Measurements from ENCODE around the gene TGFA.

TGFA gene

DNA sequence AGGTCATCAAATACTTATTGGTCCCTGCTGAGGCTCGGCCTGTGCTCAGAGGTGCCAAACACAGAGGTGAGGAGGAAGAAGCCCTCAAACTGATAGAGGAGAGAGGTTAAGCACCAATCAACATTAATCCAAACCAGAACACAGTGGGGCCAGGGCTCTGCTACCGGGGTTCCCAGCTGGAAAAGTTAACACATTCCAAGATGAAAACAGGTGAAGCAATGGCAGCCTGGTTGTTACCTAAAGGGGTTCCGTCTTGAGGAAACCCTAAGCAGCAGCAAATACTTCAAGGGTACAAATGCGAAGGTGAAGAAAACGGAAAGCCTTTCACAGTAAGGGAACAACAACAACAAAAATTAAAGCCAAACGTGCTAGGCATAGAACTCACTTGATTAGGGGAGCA is 5.4 kb downstream of the TGFA start:
- no peak overlapping the region for H3K4me3 ChIP-seq (ENCODE audit: low read length)
- no peak for TF ChIP-seq CTCF (IDR thresholded peaks at IDR 0.05; ENCODE audit: insufficient read depth, low read depth, low read length, missing control alignments)
- DNase-seq (ENCODE audit: low read depth): no peak

- DNase-seq (ENCODE audit: low read depth): no peak
- TF ChIP-seq CTCF (IDR thresholded peaks at IDR 0.05; ENCODE audit: insufficient read depth, low read depth, low read length, missing control alignments): no peak
- no peak overlapping the region for H3K4me3 ChIP-seq (ENCODE audit: low read length)
These were observed 6.7 kb downstream of the TGFA start for GRCh38 chr2:70546885-70547284.

DNA sequence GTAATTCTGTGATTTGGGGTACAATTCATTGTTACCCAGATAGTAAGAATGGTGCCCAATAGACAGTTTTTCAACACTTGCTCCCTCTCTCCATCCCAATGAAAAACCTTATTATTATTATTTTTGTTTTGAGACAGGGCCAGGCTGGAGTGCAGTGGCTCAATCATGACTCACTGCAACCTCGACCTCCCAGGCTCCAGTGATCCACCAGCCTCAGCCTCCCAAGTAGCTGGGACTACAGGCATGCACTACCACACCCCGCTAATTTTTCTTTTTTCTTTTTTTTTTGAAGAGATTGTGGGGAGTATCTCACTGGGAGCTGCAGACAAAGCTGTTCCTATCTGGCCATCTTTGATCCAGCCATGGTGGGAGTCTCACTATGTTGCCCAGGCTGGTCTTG is 7.2 kb downstream of the TGFA start:
- TF ChIP-seq CTCF (IDR thresholded peaks at IDR 0.05; ENCODE audit: insufficient read depth, low read depth, low read length, missing control alignments): no peak
- no peak overlapping the region for H3K4me3 ChIP-seq (ENCODE audit: low read length)
- DNase-seq (ENCODE audit: low read depth): peak; percentile 48

GRCh38 chr2:70541481-70542020 is 12.1 kb downstream of the TGFA start:
- TF ChIP-seq CTCF (IDR thresholded peaks at IDR 0.05; ENCODE audit: insufficient read depth, low read depth, low read length, missing control alignments): peak; percentile 33
- H3K4me3 ChIP-seq (ENCODE audit: low read length): no peak overlapping the region
- DNase-seq (ENCODE audit: low read depth): peak; percentile 88

DNA sequence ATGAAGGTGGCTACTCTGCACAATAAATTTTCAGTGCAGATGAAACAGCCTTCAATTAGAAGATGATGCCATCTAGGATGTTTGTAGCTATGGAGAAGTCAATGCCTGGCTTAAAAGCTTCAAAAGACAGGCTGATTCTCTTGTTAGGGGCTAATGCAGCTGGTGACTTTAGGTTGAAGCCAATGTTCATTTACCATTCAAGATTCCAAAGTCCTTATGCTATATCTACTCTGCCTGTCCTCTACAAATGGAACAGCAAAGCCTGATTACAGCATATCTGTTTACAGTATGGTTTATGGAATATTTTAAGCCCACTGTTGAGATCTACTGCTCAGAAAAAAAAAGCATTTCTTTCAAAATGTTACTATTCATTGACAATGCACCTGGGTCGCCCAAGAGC is 15.8 kb downstream of the TGFA start:
- TF ChIP-seq CTCF (IDR thresholded peaks at IDR 0.05; ENCODE audit: insufficient read depth, low read depth, low read length, missing control alignments): no peak
- H3K4me3 ChIP-seq (ENCODE audit: low read length): no peak overlapping the region
- DNase-seq (ENCODE audit: low read depth): no peak

DNA sequence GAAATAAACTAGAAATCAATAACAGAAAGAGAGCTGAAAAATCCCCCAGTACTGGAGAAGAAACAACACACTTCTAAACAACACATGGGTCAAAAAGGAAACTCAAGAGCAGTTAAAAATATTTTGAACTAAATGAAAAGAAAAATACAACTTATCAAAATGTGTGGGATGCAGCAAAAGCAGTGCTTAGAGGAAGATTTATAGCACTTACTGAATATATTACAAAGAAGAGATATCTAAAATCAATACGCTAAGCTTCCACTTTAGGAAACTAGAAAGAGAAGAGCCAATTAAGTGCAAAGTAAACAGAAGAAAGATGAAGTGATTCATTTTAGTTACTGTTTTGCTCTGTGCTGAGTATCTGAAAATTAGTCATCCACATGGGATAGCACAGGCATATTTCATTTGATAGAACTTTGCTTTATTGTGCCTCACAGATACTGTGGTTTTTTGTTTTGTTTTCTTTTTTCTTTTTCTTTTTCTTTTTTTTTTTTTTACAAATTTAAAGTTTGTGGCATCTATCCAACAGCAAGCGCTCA is 17.0 kb downstream of the TGFA start:
- H3K4me3 ChIP-seq (ENCODE audit: low read length): no peak overlapping the region
- no peak for TF ChIP-seq CTCF (IDR thresholded peaks at IDR 0.05; ENCODE audit: insufficient read depth, low read depth, low read length, missing control alignments)
- peak; percentile 61 for DNase-seq (ENCODE audit: low read depth)

GRCh38 chr2:70535573-70535972 is 18.1 kb downstream of the TGFA start:
- DNase-seq (ENCODE audit: low read depth): no peak
- TF ChIP-seq CTCF (IDR thresholded peaks at IDR 0.05; ENCODE audit: insufficient read depth, low read depth, low read length, missing control alignments): no peak
- H3K4me3 ChIP-seq (ENCODE audit: low read length): no peak overlapping the region
